ENCODE results near the gene GABPB1.

Gene GABPB1

GRCh38 chr15:50236433-50236832, 118.6 kb downstream of the GABPB1 start:
- DNase-seq: no peak

GRCh38 chr15:50235794-50236193, 119.2 kb downstream of the GABPB1 start:
- no peak for DNase-seq

- no peak for DNase-seq
These were observed 120.2 kb downstream of the GABPB1 start for GRCh38 chr15:50234764-50235163.

GRCh38 chr15:50233192-50233736, 121.7 kb downstream of the GABPB1 start:
- no peak for DNase-seq

GRCh38 chr15:50232791-50233190, 122.2 kb downstream of the GABPB1 start:
- DNase-seq: no peak

- DNase-seq: no peak
These were observed 123.2 kb downstream of the GABPB1 start for GRCh38 chr15:50231761-50232160.

GRCh38 chr15:50229336-50229735, 125.7 kb downstream of the GABPB1 start:
- no peak for DNase-seq

- no peak for DNase-seq
These were observed 126.1 kb downstream of the GABPB1 start for GRCh38 chr15:50228866-50229265.

- DNase-seq: no peak
These were observed 127.9 kb downstream of the GABPB1 start for GRCh38 chr15:50227076-50227475.

- no peak for DNase-seq
These were observed 129.1 kb downstream of the GABPB1 start for GRCh38 chr15:50225938-50226337.

Data from stimulated activated CD8-positive, alpha-beta memory T cell treated with anti-CD3 and anti-CD28 coated beads, Interleukin-4, amount 100 ng/mL, for 48 hours (primary cell).